HG03039 (cell line): ENCODE measurements around the gene HLX.

Experiments used
- ATAC-seq: cut with Tn5 transposase; IDR thresholded peaks from one replicate; pipeline ENCODE4 v1.9.1; 2021; ENCODE audit warnings: mild to moderate bottlenecking, moderate library complexity; ENCODE audit not compliant: unreplicated experiment

HLX gene

DNA sequence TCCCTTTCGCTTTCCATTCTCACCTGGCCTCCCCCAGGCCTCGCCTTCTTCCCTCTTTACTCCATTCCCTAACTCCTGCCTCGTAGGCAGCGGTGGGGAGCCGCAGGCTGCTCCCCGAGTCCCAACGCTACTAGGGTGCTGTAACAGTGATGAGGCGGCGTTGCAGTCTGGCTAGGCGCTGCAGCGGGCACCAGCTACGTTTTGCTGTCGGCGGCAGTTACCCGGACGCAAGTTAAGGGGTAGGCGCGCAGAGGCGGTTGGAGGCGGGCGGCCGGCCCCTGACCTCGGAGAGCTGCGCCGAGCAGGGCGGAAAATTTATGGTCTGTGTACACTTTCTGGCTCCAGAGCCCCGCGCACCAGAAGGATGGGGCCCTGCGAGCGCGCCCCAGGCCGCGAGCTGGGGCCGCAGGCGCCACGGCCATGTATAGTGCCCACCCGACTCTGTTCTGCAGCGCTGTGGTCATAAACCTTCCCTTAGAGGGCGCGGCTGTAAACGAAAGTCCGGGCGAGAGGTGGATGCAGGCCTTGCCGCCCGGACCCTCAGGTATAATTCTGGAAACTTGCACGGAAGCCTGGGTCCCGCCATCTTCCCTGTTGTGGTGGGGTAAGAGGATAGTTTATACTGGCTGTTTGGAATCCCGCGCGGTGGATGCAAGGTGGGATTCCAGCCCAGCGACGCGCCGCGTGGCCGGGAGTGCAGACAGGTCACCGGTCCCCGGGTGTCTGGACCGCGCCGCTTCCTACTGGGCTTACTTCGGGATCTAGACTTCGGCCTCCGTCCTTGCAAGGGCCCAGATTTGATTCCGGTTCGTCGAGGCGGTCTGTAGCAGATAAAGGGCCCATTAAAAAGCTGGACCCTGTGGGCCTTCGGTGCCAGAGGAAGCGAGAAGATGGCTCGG, 15.0 kb downstream of the HLX start:
- ATAC-seq: no peak

- no peak for ATAC-seq
Measured at GRCh38 chr1:220894924-220895256, 15.6 kb downstream of the HLX start.

DNA sequence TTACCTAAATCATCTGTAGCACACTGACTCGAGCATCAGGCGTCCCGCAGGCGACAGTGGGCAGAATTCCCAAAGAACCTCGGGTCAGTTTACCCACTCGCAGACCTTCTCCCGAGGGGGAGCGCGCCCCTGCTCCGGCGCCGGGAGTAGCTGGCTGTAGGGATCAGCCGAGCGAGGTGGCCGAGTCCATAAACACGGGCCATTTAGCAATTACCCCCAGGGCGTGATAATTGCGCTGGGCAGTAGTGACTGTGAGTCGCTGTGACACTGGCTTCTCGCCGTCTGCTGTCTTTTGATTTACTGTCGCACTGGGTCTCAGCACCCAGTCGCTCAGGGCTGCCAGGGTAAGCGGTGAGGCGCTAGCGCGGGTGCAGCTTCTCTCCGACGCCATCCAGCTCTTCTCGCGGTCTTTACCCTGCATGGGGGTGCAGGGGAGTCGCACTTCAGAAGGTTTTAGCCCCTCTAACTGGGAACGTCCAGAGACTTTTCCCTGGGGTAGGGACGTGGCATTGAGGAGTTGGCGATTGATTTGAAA, 16.2 kb downstream of the HLX start:
- ATAC-seq: no peak

- ATAC-seq: no peak
Measured at GRCh38 chr1:220896092-220896491, 16.8 kb downstream of the HLX start.

- ATAC-seq: no peak
Measured at GRCh38 chr1:220900842-220901241, 21.6 kb downstream of the HLX start.

GRCh38 chr1:220901881-220902280, 22.6 kb downstream of the HLX start:
- ATAC-seq: no peak

GRCh38 chr1:220902916-220903315, 23.7 kb downstream of the HLX start:
- no peak for ATAC-seq

GRCh38 chr1:220904876-220905275, 25.6 kb downstream of the HLX start:
- ATAC-seq: no peak

GRCh38 chr1:220905650-220906560, 26.7 kb downstream of the HLX start:
- ATAC-seq: no peak

GRCh38 chr1:220906561-220907334, 27.5 kb downstream of the HLX start:
- ATAC-seq: no peak

DNA sequence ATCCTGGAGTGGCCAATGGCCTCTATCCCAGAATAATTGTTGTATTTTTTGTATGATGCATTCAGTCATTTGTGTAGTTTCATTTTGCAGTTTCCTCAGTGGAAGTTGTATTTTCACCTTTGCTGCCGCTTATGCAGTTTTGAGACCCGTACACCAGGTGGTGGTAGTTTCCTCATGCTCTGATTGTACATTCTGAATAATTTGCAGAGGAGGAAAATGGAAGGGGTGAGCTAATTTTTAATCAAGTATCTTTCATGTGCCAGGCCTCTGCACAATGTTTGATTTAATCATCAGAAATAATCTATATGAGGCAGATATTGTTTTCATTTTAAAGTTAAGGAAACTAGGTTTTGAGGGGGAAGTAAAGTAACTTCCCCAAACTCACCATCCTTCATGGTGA, 29.5 kb downstream of the HLX start:
- no peak for ATAC-seq

GRCh38 chr1:220910021-220910420, 30.8 kb downstream of the HLX start:
- no peak for ATAC-seq

DNA sequence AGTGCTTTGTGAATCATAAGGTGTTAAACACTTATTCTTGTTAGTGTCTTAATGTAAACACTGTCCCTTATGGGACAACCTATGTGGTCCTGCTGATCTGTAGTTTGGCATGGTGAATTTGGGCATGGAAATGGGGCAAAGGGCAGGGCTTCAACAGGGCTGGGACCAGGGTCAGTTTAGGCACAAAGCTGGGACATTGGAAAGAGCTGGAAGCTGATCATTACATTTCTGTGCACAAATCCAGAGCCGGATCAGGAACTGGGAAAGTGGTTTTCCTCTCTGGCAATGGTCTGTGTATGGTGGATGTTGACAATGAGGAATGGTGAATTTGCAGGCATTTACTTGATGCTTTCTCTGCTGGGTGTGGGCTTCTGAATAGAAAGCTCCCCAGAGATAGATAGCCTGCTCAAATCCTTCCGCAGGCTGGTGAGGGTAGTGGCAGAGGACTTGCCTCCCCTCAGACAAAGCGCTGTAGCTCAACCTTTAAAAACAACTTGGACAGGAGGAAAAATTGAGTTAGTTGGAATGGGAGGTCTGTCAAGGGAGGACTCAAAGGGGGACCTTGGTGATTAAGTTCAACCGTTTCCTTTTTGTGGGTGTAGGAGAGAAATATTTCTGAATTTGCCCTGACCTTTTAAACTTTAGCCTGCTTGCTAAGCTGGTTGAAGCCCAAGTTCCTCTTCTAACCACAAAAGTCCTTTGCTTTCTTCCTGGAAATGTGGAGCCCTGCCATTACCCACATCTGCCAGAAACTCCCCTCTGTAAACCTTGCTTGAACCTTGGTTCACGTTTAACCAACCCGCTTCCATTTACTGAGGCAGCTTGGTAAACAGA, 35.3 kb downstream of the HLX start:
- ATAC-seq: no peak

DNA sequence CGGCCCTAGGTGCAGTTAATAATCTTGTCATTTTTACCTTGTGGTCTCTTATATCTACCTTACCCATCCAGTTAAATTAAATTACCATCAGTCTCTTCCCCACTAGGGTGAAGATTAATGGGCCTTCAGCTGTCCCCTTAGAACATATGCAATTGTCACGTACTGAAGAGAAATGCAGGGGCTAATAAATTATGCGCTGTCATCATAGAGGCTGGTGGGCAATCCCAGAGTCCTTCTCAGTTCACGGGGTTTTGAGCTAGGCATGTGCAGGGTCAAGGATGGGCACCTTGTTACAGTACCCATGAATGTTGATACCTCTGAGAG, 35.8 kb downstream of the HLX start:
- no peak for ATAC-seq

DNA sequence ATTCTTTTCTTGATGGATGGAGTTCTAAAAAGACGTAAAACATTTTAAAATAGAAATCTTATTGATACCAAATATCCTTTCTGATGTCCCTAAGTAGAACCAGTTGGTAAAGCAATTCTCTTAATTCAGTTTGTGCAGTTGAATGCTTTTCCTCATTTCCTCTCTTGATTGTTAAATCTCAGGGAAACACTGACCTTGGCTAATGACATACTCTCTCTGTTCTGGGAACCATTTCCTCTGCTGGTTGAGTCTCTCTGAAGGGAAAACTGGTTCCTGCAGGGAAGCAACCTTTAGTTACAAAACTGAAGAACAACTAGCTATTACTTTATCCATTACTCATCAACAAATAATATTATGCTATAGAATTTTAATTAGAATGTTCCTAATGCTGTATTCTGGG, 36.7 kb downstream of the HLX start:
- no peak for ATAC-seq

- no peak for ATAC-seq
Measured at GRCh38 chr1:220917101-220917500, 37.9 kb downstream of the HLX start.

GRCh38 chr1:220917535-220918209, 38.4 kb downstream of the HLX start:
- no peak for ATAC-seq

DNA sequence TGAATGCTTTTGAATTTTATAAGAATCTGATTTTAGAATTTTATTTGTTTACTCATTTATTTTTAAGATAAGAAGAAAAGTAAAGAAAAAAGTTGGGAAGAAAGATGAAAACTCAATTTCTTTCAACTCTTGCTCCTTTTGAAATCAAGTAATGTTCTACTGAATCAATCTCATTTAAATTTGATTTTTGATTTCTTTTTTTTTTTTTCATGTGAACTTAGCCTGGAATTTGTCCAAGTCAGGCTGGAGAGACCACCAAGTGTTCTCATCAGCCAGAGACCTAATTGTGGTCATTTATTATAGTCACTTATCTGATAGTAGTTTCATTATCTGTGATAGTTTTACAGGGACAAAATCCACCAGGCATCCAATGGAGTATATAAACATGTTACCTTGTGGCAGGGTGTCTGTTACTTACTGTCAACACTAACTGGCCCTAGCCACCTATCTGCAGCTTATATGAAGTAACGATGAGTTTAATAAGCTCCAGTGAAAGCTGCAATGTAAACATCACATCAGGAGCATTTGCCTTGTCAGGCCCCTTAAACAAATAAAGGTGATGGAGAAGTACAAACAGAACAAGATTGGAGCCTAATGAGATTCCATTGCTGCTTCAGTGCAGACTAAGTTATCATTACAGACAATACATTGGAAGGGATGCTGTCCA, 39.2 kb downstream of the HLX start:
- no peak for ATAC-seq

DNA sequence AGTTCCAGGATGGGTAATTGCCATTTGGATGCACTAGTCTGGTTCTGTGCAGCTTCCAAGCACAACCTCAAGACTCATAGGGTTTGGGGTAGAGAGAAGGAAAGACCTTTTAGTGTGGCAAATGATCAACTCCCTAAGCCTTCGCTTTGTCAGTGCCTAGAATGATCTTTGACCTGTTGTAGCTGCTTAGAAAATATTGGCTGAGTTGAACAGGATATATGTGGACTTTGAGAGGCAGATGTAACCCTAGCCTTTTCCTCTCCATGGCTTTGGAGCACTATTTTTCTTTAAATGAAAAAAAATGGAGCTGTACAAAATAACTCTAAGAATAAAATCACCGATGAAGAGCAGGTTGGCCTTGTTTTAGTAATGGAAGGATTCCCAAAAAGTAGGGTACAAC, 41.7 kb downstream of the HLX start:
- no peak for ATAC-seq
